NCI-H446 treated with DMSO at 0.1 percent for 48 hours (cell line): ENCODE measurements around the gene IGDCC3.

Source experiments
- DNase-seq: peaks from one replicate; lab custom pipeline; 2025; lab: John Stamatoyannopoulos, UW

Gene IGDCC3

DNA sequence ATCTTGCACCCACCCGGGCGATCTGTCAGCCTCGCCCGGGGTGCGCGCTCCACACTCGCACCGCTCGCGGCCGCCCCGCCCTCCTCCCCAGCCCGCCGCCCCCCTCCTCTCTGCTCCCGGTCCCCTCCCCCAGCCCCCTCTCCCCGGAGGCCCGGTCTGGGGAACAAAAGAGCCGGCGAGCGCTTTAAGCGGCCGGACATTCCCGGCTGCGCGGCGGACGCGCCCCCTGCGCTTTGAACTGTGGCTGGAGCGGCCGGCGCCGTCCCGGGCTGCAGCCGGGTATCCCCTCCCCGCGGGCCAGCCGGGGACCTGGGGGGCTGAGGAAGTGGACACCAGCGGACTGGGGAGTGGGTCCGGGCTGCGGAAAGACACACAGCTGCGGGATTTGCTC, at the start of gene IGDCC3:
TSS of gene IGDCC3 (minus strand) at position 27 of the 391 bp plus-strand sequence. CDS start 214 bp downstream, outside the sequence.
- no peak for DNase-seq

DNA sequence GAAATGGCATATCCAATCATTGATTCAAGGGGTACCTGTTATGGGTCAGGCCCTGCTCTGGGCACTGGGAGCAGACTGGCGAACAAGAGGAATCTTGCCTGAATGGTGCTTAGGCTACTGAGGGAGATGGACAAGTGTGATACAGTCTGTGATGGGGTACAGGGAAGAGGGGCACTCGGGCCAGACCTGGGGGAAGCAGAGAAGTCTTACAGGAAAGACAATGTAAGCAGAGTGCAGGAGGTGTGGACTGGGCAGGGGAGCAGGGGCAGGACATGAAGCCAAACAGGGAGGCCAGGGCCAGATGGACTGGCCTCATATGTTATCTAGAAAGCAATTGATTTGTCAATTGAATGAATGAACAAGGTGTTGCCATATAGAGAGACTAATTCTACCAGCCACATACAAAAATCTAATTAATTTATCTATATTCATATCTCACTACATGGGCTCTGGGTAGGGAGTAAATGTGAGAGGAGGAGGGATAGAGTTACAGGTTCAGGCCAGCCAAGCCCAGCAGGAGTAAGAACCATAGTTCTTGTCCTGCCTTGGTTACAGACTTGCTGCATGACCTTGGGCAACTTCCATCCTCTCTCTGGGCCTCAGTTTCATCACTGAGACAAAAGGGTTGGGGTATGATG, 48.5 kb upstream of the IGDCC3 start:
- DNase-seq = no peak

DNA sequence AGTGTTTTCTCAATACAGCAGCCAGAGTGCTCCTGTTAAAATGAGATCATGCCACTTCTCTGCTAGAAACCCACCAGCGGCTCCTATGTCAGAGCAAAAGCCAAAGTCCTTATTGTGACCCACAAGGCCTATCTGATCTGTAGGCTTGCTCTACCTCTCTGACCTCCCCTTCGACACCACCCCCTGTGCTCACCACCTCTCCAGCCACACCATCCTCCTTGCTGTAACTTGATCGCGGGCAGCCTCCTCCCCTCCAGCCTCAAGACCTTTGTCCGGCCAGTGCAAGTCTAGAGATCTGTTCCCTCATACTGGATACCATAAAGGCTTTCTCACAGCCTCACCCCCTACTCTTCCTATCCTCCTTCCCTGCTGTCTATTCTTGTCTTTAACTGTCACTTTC, 46.9 kb upstream of the IGDCC3 start:
- no peak for DNase-seq

DNA sequence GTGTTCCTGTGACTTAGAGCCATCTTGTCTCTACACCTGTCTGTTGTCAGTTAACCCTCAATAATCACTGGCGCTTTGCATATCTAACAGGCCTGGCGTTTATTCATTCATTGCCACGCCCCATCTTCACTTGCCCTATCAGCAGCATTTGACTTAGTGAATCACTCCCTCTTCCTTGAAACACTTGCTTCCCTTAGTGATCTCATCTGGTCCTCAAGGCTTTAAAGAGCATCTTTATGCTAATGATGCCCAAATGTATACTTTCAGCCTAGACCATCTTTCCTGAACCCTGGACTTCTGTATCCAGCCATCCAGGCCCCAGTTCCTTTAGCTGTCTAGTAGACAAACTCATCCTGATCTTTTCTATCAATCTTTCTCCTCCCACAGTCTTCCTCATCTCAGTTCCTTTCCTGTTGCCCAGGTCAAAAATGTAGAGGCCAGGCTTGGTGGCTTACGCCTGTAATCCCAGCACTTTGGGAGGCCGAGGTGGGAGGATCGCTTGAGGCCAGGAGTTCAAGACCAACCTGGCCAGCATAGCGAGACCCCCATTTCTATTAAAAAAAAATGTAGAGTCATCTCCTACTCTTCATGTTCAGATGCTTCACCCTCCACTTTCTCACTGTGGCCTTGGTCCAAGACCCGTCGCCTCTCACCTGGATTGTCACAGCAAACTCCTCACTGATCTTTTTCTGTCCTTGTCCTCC, 46.3 kb upstream of the IGDCC3 start:
- DNase-seq = no peak

DNA sequence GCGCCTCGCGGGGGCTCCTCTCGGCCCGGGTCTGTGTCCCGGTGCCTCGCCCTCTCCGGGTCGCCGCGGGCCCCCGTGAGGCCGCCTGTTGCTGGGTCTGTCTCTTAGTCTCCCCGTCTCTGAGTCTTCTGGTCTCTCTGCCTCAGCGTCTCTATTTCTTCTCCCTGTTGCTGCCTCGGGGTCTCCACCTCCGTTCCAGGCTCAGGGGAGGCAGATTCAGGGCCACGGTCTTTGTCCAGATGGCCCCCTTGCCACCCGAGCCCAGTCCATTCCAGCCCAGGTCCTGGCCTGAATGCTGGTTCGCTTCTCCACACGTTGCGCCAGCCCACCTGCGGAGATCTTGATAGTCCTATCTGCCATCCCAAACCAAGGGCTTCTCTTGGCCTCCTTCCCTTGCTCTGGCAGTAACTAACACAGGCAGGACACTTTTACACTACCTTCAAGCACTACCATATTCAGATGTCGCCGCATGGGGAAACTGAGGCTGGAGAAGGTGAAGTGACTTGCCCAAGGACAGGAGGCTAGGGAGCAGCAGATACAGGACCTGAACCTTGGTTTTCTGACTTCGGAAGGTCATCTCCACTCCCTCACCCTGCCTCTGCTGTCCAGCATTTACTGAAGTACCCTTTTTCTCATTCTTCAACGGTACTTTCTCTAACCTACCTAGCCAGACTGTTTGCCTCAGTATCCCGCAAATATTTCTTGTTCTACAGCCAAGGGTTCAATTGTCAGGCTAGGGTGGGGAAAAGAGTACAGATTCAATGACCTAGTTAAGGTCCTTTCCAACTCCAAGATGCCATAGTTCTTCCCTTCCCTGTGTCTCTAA, 45.6 kb upstream of the IGDCC3 start:
- no peak for DNase-seq

DNA sequence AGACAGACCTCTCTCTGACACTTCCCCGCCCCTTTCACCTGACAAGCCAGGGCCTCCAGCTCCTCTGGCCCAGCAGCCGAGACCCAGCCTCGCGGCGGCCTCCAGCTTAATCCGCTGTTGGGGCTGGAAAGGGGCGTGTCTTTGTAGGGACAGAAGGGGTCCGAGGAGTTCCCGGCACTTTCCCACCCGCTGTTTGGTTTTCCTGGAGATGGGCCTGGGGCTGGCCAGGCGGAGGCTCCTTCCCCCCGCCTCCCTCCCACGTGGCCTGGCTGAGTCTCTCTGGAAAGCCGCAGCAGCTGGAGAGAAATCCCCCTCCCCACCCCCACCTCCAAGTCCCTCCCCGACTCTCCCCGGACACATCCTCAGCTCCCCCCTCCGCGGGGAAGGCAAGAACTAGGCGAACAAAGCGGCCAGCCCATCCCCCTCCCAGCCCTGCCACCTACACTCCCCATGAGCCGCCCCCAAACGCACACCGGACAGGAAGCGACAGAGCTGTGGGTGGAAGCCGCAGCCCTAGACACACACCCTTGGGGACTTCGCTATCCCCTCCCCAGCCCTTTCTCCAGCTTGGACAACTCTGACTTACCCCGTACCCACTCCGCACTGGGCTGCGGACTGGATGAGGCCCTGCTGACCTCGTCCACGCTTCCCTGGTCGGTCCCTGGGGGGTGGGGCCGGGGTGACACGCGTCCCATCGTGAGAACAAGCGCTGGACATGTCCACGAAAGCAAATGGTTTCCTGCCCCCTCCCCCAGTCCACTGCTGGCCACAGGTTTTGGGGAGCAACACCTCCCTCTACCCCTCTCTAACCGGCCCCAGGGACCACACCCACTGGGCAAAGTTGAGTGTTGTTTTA, 43.8 kb upstream of the IGDCC3 start:
- no peak for DNase-seq

DNA sequence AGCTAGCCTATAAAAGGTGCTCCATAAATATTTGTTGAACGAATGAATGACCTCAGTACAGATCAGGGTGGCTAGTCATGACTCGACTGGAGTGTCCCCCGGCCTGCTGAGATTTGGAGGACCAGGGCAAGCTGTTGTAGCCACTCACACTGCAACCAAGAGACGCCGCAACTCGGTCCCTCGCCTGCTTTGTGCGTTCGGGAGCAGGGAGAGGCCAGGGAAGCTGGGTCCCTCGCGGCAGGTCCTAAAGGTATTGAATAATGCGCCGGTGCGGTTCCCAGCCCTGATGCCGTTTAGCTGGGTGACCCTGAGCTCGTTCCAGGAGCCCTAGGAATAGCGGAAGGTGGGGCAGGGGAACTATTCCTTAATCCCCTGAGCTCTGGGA, 43.2 kb upstream of the IGDCC3 start:
- DNase-seq = no peak

DNA sequence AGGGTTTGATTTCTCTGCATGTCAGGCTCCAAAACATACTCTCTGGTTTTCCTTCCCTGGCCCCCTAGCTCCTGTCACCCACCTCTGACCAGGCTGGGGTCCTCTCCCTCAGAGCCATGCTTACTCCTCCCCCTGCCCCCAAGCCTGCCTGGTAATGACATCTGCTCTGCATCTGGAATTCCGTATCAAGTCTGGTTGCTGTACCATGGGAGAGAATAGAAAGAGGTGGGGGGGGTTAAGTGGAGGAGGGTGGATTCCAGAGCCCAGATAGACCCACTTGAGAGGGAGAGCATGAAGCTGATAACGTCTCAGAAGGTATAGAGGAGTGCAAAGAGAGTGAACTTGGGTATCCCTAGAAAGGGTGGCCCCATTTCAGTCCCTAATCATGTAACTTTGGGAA, 40.8 kb upstream of the IGDCC3 start:
- no peak for DNase-seq

DNA sequence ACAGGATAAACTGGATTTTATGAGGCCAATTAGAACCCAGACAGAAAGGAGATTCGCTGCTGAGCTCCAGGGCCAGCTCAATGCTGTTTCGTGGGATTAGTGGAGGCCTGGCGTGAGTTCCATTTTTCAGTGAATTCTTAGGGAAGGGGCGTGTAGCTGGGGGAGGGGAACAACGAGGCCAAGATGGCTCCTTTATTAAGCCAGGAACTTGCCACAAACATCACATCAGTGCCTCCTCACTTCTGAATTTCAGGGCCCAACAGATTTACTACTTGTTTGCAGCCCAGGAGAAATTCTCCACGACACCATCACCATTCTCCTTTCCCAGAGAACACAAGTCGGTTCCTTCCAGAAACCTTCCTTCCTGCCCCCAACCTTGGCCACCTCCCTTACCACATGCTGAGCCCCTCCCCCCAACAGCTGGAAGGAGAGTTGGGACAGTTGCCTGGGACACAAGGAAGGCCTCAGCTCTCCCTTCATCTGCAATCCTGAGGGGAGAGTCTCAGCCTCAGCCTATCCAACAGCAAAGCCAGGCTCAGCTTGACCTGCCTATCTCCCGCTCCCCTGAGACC, 39.1 kb upstream of the IGDCC3 start:
- DNase-seq = peak; percentile 13

DNA sequence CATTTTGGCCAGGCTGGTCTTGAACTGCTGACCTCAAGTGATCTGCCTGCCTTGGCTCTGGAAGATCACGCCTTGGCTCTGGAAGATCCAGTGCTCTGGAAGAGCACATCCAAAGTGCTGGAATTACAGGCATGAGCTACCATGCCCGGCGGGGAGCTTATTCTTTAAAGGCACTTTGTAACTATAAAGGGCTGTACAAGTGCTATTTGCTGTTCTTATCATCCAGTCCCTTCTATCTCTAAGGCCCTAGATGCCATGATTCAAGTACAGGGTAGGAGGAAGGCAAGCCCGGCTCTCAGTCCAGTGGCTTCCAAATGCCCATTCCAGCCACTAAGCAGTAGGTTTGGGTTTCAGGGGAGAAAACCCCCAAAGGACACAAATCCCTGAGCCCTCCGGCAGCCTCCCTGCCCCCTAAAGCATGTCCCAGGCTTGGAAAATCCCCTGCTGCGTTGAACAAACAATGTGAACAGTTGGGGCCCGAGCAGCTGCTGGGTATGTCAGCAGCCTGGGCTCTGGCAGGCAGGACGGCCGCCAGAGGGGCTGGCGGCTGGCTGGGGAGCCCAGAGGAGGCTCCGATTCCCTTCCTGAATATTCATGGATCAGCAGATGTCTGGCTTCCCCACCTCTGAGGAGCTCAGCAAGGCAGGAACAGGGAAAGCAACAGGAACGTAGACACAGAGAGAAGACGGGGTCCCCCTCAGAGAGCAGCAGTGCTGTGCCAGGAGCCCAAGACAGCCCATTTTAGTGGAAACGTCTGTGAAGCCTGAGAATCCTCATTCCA, 37.2 kb upstream of the IGDCC3 start:
- DNase-seq = peak; percentile 77

DNA sequence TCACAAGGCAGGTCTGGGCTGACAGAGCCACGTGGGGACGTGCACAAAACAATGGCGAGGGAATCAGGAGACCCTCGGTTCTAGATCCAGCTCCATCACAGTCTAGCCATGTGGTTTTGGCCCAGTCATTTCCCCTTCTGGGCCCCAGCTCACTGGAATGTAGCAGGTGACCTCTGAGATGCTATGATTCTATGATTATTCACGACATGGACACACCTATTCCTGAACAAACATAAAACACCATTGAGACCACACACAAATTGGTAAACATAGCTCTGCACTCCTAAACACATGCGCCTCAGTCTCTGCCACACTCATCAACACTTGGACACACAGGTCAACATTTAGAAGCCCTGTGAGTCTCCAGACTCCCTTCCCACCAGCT, 36.0 kb upstream of the IGDCC3 start:
- no peak for DNase-seq

DNA sequence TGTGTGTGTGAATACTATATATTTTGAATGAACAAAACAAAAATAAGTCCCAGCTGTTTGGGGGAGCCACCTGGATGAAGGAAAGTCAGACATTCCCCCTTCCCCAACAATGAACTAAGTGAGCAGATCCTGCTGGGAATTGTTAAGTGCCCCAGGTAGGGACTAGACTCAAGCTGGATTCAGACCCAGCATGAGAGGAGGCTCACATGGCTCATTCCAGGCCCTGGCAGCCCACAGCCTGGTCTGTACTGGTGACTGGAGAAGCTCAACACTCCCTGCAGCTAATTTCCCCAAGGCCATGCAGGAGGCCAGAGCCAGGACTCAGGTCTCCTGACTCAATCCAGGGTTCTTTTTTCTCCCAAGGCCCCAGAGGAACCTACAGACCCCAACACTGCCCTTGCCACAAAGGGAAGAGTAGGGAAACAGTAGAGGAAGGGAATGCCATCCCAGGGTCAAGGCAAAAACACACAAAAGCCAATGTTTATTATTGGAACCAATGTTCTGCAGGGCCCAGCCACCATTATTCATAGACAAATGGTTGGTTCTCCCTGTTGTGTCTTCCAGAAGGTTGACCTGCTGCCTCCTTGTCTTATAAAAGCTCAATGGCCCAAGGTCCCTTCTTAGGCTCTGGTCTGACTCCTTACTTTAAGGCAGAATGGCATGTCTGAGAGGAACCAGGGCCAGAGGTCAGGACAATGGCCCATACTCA, 35.4 kb upstream of the IGDCC3 start:
- DNase-seq = no peak

DNA sequence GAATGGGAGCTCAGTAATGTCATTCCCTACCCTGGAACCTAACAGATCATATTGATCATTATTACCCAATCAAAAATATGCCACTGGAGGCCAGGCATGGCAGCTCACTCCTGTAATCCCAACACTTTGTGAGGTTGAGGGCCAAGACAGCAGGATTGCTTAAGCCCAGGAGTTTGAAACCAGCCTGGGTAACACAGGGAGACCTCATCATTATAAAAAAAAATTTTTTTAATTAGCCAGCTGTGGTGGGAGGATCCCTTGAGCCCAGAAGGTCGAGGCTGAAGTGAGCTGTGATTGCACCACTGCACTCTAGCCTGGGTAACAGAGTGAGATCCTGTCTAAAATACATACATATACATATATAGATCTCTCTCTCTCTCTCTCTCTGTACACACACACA, 34.8 kb upstream of the IGDCC3 start:
- no peak for DNase-seq

DNA sequence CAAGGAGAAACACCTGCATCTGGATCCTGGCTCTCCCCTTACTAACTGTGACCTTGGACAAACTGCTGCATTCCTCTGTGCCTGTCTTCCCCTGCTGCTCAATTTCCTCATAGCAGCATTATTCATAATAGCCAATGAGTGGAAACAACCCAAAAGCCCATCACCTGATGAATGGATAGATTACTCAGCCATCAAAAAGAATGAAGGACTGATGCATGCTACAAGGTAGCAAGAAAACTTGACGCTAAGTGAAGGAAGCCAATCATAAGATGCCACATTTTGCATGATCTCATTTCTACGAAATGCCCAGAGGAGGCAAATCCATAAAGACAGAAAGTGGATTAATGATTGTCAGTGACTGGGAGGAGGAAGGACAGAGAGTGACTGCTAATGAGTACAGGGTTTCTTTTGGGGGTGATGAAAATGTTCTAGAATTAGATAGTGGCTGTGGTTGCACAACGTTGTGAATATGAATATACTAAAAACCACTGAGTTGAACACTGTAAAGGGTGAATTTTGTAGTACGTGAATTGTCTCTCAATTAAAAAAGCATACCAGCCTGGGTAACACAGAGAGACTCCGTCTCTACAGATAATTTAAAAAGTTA, 33.8 kb upstream of the IGDCC3 start:
- no peak for DNase-seq

DNA sequence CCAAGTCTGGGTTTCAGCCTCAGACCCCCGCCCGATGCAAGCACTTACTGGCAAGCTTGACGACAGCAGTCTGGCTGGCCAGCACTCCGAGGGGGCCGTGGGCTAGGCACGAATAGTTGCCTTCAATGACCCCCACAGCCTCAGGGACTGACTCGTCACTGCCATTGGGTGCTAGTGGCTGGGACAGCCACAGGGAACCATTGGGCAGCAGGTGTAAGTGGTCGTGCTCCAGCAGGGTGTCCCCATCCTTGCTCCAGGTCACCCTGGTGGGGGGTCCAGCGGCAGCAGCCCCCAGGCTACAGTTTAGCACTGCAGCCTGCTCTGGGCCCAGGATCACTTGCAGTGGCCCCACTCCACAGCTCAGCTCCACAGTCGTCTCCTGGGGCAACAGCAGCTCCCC, 33.2 kb upstream of the IGDCC3 start:
- no peak for DNase-seq

DNA sequence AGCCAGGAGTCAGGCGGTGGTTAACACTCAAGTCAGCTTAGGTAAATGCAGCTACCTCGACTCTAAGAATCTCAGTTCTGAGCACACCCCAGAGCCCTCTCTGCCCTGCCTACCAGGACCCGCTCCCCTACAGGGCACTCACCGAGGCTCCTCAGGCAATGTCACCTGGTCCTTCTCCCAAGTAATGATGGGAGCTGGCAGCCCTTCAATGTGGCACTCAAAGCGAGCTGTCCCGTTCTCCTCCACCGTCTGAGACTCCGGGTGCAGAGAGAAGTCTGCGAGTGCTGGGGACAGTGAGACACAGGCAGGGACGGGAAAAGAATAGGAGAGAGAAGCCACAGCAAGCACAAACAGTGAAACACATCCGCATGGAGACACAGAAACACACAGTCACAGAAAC, 32.2 kb upstream of the IGDCC3 start:
- no peak for DNase-seq

DNA sequence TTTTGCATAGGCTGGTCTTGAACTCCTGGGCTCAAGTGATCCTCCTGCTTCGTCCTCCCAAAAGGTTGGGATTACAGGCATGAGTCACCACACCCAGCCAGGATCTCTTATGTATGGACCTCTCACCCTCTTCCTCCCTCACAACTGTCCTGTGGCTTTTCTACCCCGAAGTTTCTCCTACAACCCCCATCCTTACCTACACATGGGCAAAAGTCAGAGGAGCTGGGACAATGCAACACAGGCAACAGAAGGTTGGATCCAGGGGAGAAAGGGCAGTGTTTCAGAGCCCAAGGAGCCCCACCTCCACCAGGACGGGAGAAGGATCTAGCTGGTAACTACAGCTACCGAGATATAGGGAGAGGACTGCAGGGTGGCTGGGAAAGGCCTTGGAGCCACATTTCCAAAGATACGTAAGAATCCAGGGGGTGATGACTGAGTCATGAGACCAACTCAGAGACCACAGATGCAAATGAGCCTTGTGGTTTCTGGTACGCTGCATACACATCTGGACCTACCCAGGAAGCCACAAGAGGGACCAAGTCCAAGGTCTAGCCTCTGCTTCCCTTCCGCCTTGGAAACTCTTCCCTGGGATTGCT, 31.3 kb upstream of the IGDCC3 start:
- DNase-seq = no peak

DNA sequence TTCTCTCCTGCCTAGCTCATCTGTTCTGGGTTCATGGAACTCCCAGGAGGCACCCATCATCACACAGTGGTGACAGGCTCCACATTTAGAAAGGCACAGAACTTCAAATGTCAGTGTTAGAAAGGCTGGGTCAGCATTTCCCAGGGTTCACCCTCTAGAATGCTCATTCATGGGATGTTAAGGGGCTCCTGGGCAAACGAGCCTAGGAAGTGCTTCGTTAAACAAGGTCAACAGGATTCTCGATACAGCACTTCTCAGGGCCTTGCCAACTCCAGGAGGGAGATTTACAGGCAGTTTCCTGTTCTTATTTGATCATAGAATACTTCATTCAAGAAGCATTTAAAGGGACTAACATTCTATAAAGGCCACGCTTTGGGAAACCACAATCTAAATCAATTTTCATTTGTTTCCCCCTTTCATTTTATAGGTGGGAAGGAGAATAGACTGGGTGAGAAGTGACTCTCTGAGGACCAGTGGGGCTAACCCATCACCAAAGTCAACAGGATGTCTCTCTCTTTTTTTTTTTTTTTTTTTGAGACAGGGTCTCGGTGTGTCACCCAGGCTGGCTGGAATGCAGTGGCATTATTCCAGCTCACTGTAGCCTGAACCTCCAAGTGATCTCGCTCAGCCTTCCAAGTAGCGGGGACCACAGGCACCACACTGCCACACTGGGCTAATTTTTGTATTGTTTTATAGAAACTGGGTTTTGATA, 30.7 kb upstream of the IGDCC3 start:
- DNase-seq = no peak

DNA sequence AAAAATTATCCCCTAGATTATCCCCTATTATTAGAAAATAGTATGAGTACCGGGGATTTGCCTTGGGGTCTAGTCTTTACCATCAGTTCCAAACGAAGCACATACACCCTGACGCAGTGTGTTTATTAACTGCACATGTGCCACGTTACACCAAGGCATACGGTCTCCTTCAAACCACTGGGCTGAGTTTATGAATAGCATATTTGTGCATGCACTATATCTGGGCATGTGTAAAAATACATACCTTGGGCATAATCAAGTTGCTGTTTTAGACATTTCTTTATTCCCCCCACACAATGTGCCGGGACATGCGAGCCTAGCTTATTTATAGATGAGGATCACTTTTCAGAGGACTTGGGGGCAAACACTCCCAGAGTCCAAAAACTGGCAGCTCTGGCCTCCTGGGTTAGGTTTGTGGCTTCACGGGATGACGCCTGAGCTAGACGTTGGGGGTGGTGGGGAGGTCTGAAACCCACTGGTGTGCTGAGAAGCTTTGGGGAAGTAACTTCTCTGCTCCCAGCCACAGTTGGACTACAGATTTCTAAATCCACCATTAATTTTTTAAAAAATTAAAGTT, 28.7 kb upstream of the IGDCC3 start:
- no peak for DNase-seq
